ENCODE data around the gene EIPR1.

The EIPR1 gene

GRCh38 chr2:3277748-3278520, 99.7 kb downstream of the EIPR1 start:
- Histone ChIP-seq H3K4me1 (ENCODE audit: control insufficient read depth, insufficient read depth, low read length) (no peaks in the 10 kb centered on the region), H3K4me3 (ENCODE audit: low read length) (no peak overlapping the region), H3K27me3 (ENCODE audit: control insufficient read depth, insufficient read depth, low read length) (no peaks in the 10 kb centered on the region), H3K36me3 (ENCODE audit: control insufficient read depth, insufficient read depth, low read length) (no peaks in the 10 kb centered on the region), H3K9me3 (ENCODE audit: control insufficient read depth, low read length) (no peaks in the 10 kb centered on the region), H3K9ac (ENCODE audit: low read length) (no peak overlapping the region)

GRCh38 chr2:3277050-3277747, 100.4 kb downstream of the EIPR1 start:
- H3K4me3 ChIP-seq (ENCODE audit: low read length): no peak overlapping the region
- no peaks in the 10 kb centered on the region for H3K4me1 ChIP-seq (ENCODE audit: control insufficient read depth, insufficient read depth, low read length)
- no peaks in the 10 kb centered on the region for H3K36me3 ChIP-seq (ENCODE audit: control insufficient read depth, insufficient read depth, low read length)
- no peak overlapping the region for H3K9ac ChIP-seq (ENCODE audit: low read length)
- H3K9me3 ChIP-seq (ENCODE audit: control insufficient read depth, low read length): no peaks in the 10 kb centered on the region
- H3K27me3 ChIP-seq (ENCODE audit: control insufficient read depth, insufficient read depth, low read length): no peaks in the 10 kb centered on the region

DNA sequence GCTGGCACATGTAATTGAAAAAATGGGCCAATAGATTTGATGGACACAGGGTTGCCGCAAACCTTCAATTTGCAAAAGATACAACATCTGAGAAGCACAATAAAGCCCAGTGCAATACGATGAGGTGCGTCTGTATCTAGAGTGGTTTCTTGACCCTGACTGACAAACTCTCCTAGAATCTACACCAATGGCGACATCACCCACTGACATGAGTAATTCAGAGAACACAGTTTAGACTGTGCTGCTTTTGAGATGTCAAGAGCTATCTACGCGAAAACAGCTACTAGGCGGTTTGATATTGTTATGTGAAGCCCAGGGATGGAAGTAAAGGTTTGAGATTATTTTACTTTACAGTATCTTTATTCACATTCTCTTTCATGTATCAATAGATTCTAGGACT, 104.9 kb downstream of the EIPR1 start:
- Histone ChIP-seq H3K4me1 (ENCODE audit: control insufficient read depth, insufficient read depth, low read length) (no peaks in the 10 kb centered on the region), H3K9ac (ENCODE audit: low read length) (no peak overlapping the region), H3K36me3 (ENCODE audit: control insufficient read depth, insufficient read depth, low read length) (no peaks in the 10 kb centered on the region), H3K4me3 (ENCODE audit: low read length) (no peak overlapping the region), H3K27me3 (ENCODE audit: control insufficient read depth, insufficient read depth, low read length) (no peaks in the 10 kb centered on the region), H3K9me3 (ENCODE audit: control insufficient read depth, low read length) (no peaks in the 10 kb centered on the region)

- H3K9ac ChIP-seq (ENCODE audit: low read length): no peak overlapping the region
- H3K4me3 ChIP-seq (ENCODE audit: low read length): no peak overlapping the region
- H3K36me3 ChIP-seq (ENCODE audit: control insufficient read depth, insufficient read depth, low read length): no peaks in the 10 kb centered on the region
- H3K4me1 ChIP-seq (ENCODE audit: control insufficient read depth, insufficient read depth, low read length): no peaks in the 10 kb centered on the region
- no peaks in the 10 kb centered on the region for H3K9me3 ChIP-seq (ENCODE audit: control insufficient read depth, low read length)
- no peaks in the 10 kb centered on the region for H3K27me3 ChIP-seq (ENCODE audit: control insufficient read depth, insufficient read depth, low read length)
Observed at GRCh38 chr2:3270095-3270478, 107.5 kb downstream of the EIPR1 start.

GRCh38 chr2:3269425-3270094, 108.1 kb downstream of the EIPR1 start:
- Histone ChIP-seq H3K36me3 (ENCODE audit: control insufficient read depth, insufficient read depth, low read length) (no peaks in the 10 kb centered on the region), H3K9me3 (ENCODE audit: control insufficient read depth, low read length) (no peaks in the 10 kb centered on the region), H3K4me1 (ENCODE audit: control insufficient read depth, insufficient read depth, low read length) (no peaks in the 10 kb centered on the region), H3K9ac (ENCODE audit: low read length) (no peak overlapping the region), H3K27me3 (ENCODE audit: control insufficient read depth, insufficient read depth, low read length) (no peaks in the 10 kb centered on the region), H3K4me3 (ENCODE audit: low read length) (no peak overlapping the region)

DNA sequence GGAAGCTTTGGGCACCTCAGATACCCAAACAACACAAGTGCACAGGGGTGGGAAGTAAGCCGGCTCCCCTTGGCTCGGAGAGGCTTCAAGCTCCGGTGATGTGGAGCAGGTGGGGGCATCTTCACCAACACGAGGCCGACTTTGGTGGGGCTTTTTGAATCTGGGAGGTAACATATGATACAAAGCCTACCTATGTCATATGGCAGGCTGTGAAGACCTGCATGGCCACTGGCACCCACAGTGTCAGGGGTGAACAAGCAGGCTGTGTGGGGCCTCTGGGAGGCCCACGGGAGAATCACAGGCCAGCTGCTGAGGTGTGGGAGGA, 109.0 kb downstream of the EIPR1 start:
- Histone ChIP-seq H3K9ac (ENCODE audit: low read length) (no peak overlapping the region), H3K4me1 (ENCODE audit: control insufficient read depth, insufficient read depth, low read length) (no peaks in the 10 kb centered on the region), H3K27me3 (ENCODE audit: control insufficient read depth, insufficient read depth, low read length) (no peaks in the 10 kb centered on the region), H3K9me3 (ENCODE audit: control insufficient read depth, low read length) (no peaks in the 10 kb centered on the region), H3K36me3 (ENCODE audit: control insufficient read depth, insufficient read depth, low read length) (no peaks in the 10 kb centered on the region), H3K4me3 (ENCODE audit: low read length) (no peak overlapping the region)

DNA sequence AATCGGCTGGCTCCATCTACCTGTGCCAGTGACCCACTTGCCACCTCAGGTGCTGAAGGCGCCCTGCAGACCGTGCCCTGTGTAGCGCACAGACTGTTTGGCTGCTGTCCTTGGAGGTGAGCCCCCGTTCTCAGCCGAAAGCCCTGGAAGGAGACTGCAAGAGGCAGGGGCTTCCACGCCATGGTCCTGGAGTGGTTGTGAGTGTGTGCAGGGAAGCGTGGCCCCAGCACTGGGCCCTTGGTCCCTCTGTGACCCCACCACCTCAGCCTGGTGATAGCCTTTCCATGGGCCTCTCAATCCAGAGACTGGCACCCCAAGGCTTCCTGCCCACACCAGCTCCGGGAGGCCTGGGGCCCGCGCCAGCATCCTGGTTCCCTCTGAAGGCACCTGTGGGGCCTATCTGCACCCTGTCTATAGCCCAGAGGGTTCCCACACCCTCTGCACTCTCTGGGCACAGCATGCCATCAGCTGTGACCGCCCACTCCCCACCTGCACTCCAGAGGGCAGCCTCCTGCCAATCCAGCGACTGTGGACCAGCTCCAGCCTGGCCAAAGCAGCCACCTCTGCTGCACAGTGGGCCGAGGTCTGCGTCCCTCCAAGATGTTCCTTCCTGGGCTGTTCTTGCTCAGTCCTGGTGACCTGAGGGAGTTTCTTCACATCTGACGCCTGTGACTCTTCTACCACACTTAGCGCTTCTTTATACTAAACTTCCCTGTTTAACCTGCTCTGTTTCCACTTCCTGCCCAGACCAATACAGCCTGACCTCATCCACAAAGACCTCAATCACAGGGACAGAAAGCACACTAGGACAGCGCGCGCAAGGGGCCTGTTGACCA, 109.5 kb downstream of the EIPR1 start:
- H3K4me3 ChIP-seq (ENCODE audit: low read length): no peak overlapping the region
- no peaks in the 10 kb centered on the region for H3K9me3 ChIP-seq (ENCODE audit: control insufficient read depth, low read length)
- no peaks in the 10 kb centered on the region for H3K4me1 ChIP-seq (ENCODE audit: control insufficient read depth, insufficient read depth, low read length)
- H3K9ac ChIP-seq (ENCODE audit: low read length): no peak overlapping the region
- H3K36me3 ChIP-seq (ENCODE audit: control insufficient read depth, insufficient read depth, low read length): no peaks in the 10 kb centered on the region
- H3K27me3 ChIP-seq (ENCODE audit: control insufficient read depth, insufficient read depth, low read length): no peaks in the 10 kb centered on the region

GRCh38 chr2:3266925-3267867, 110.4 kb downstream of the EIPR1 start:
- Histone ChIP-seq H3K9ac (ENCODE audit: low read length) (no peak overlapping the region), H3K4me3 (ENCODE audit: low read length) (no peak overlapping the region), H3K27me3 (ENCODE audit: control insufficient read depth, insufficient read depth, low read length) (no peaks in the 10 kb centered on the region), H3K36me3 (ENCODE audit: control insufficient read depth, insufficient read depth, low read length) (no peaks in the 10 kb centered on the region), H3K4me1 (ENCODE audit: control insufficient read depth, insufficient read depth, low read length) (no peaks in the 10 kb centered on the region), H3K9me3 (ENCODE audit: control insufficient read depth, low read length) (no peaks in the 10 kb centered on the region)

- H3K9ac ChIP-seq (ENCODE audit: low read length): no peak overlapping the region
- peaks cover 4% of the 10 kb centered on the region for H3K36me3 ChIP-seq (ENCODE audit: control insufficient read depth, insufficient read depth, low read length)
- H3K4me3 ChIP-seq (ENCODE audit: low read length): no peak overlapping the region
- H3K27me3 ChIP-seq (ENCODE audit: control insufficient read depth, insufficient read depth, low read length): no peaks in the 10 kb centered on the region
- no peaks in the 10 kb centered on the region for H3K4me1 ChIP-seq (ENCODE audit: control insufficient read depth, insufficient read depth, low read length)
- H3K9me3 ChIP-seq (ENCODE audit: control insufficient read depth, low read length): no peaks in the 10 kb centered on the region
Observed at GRCh38 chr2:3265981-3266924, 111.4 kb downstream of the EIPR1 start.

GRCh38 chr2:3265471-3265870, 112.1 kb downstream of the EIPR1 start:
- Histone ChIP-seq H3K9me3 (ENCODE audit: control insufficient read depth, low read length) (no peaks in the 10 kb centered on the region), H3K27me3 (ENCODE audit: control insufficient read depth, insufficient read depth, low read length) (no peaks in the 10 kb centered on the region), H3K4me3 (ENCODE audit: low read length) (no peak overlapping the region), H3K4me1 (ENCODE audit: control insufficient read depth, insufficient read depth, low read length) (no peaks in the 10 kb centered on the region), H3K36me3 (ENCODE audit: control insufficient read depth, insufficient read depth, low read length) (peaks cover 4% of the 10 kb centered on the region), H3K9ac (ENCODE audit: low read length) (no peak overlapping the region)

Measured in mucosa of stomach (tissue), 1 donor.